Measurements from ENCODE around the gene TAB2.
"Not testable (repeated sequence)": the region's sequence is repeated elsewhere in the genome, so short reads cannot be mapped to it uniquely, and the experiment has no call there.

Gene TAB2

GRCh38 chr6:149444360-149445094 is 127.0 kb downstream of the TAB2 start:
- not testable (repeated sequence) for DNase-seq (ENCODE audit: low read depth)

- DNase-seq (ENCODE audit: low read depth), result no peak
Observed at GRCh38 chr6:149445095-149445466, 127.6 kb downstream of the TAB2 start.

GRCh38 chr6:149445573-149445972 is 128.1 kb downstream of the TAB2 start:
- DNase-seq (ENCODE audit: low read depth), result no peak

- no peak for DNase-seq (ENCODE audit: low read depth)
Observed at GRCh38 chr6:149446791-149447376, 129.4 kb downstream of the TAB2 start.

- DNase-seq (ENCODE audit: low read depth), result no peak
Observed at GRCh38 chr6:149448821-149449453, 131.4 kb downstream of the TAB2 start.

GRCh38 chr6:149449831-149450678 is 132.5 kb downstream of the TAB2 start:
- DNase-seq (ENCODE audit: low read depth), result no peak

- DNase-seq (ENCODE audit: low read depth), result no peak
Observed at GRCh38 chr6:149450679-149451375, 133.3 kb downstream of the TAB2 start.

- DNase-seq (ENCODE audit: low read depth), result no peak
Observed at GRCh38 chr6:149451376-149452036, 134.0 kb downstream of the TAB2 start.

- no peak for DNase-seq (ENCODE audit: low read depth)
Observed at GRCh38 chr6:149452037-149452939, 134.8 kb downstream of the TAB2 start.

- no peak for DNase-seq (ENCODE audit: low read depth)
Observed at GRCh38 chr6:149453597-149454345, 136.3 kb downstream of the TAB2 start.

- no peak for DNase-seq (ENCODE audit: low read depth)
Observed at GRCh38 chr6:149454346-149454848, 136.9 kb downstream of the TAB2 start.

- DNase-seq (ENCODE audit: low read depth), result no peak
Observed at GRCh38 chr6:149455031-149455732, 137.7 kb downstream of the TAB2 start.

GRCh38 chr6:149456311-149457021 is 139.0 kb downstream of the TAB2 start:
- no peak for DNase-seq (ENCODE audit: low read depth)

GRCh38 chr6:149457316-149457884 is 139.9 kb downstream of the TAB2 start:
- no peak for DNase-seq (ENCODE audit: low read depth)

GRCh38 chr6:149458196-149458595 is 140.7 kb downstream of the TAB2 start:
- DNase-seq (ENCODE audit: low read depth), result no peak

- no peak for DNase-seq (ENCODE audit: low read depth)
Observed at GRCh38 chr6:149458806-149459205, 141.3 kb downstream of the TAB2 start.

- DNase-seq (ENCODE audit: low read depth), result no peak
Observed at GRCh38 chr6:149459761-149460160, 142.2 kb downstream of the TAB2 start.

GRCh38 chr6:149460249-149460648 is 142.7 kb downstream of the TAB2 start:
- not testable (repeated sequence) for DNase-seq (ENCODE audit: low read depth)

All from stimulated activated CD8-positive, alpha-beta memory T cell treated with anti-CD3 and anti-CD28 coated beads, Interleukin-15, amount 100 ng/mL, for 1 hour (primary cell).